ENCODE data around the gene TRIP6. TPM values are rescaled to one million over a fixed set of nuclear protein-coding genes. Genes with fewer than 3 reads are reported as not detected.
A peak's percentile ranks its signal among the peaks of the same experiment; 100 is the strongest.

Gene TRIP6, protein sequence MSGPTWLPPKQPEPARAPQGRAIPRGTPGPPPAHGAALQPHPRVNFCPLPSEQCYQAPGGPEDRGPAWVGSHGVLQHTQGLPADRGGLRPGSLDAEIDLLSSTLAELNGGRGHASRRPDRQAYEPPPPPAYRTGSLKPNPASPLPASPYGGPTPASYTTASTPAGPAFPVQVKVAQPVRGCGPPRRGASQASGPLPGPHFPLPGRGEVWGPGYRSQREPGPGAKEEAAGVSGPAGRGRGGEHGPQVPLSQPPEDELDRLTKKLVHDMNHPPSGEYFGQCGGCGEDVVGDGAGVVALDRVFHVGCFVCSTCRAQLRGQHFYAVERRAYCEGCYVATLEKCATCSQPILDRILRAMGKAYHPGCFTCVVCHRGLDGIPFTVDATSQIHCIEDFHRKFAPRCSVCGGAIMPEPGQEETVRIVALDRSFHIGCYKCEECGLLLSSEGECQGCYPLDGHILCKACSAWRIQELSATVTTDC
- 22.2 TPM for total RNA-seq
- polyA plus RNA-seq = 26.1 TPM
- long read RNA-seq, donor 1, partial matches to known transcripts = 0 of 3 reads
- long read RNA-seq, donor 1, other reads (novel, unspliced or antisense) = 0 of 3 reads
- long read RNA-seq, donor 2 = 0 reads
- long read RNA-seq, donor 3, transcript TRIP6-201 (9 exons, 1,942 nt) = major isoform, 12 of 18 reads
- long read RNA-seq, donor 3, partial matches to known transcripts = 6 of 18 reads
- long read RNA-seq, donor 3, other reads (novel, unspliced or antisense) = 0 of 18 reads
- long read RNA-seq, donor 4, transcript TRIP6-201 (9 exons, 1,942 nt) = major isoform, 6 of 6 reads
- long read RNA-seq, donor 4, partial matches to known transcripts = 0 of 6 reads
- long read RNA-seq, donor 4, other reads (novel, unspliced or antisense) = 0 of 6 reads
- long read RNA-seq, donor 5, transcript TRIP6-201 (9 exons, 1,942 nt) = major isoform, 11 of 17 reads
- long read RNA-seq, donor 5, partial matches to known transcripts = 5 of 17 reads
- long read RNA-seq, donor 5, other reads (novel, unspliced or antisense) = 0 of 17 reads
- long read RNA-seq, donor 6, transcript TRIP6-201 (9 exons, 1,942 nt) = major isoform, 7 of 7 reads
- long read RNA-seq, donor 6, partial matches to known transcripts = 0 of 7 reads
- long read RNA-seq, donor 6, other reads (novel, unspliced or antisense) = 0 of 7 reads
- long read RNA-seq, donor 7, transcript TRIP6-201 (9 exons, 1,942 nt) = major isoform, 6 of 17 reads
- long read RNA-seq, donor 7, partial matches to known transcripts = 10 of 17 reads
- long read RNA-seq, donor 7, other reads (novel, unspliced or antisense) = 0 of 17 reads
- long read RNA-seq, donor 8, partial matches to known transcripts = 0 of 2 reads
- long read RNA-seq, donor 8, other reads (novel, unspliced or antisense) = 0 of 2 reads
- long read RNA-seq, donor 9, partial matches to known transcripts = 5 of 6 reads
- long read RNA-seq, donor 9, other reads (novel, unspliced or antisense) = 0 of 6 reads
- long read RNA-seq, donor 10, transcript TRIP6-201 (9 exons, 1,942 nt) = major isoform, 10 of 10 reads
- long read RNA-seq, donor 10, partial matches to known transcripts = 0 of 10 reads
- long read RNA-seq, donor 10, other reads (novel, unspliced or antisense) = 0 of 10 reads

DNA sequence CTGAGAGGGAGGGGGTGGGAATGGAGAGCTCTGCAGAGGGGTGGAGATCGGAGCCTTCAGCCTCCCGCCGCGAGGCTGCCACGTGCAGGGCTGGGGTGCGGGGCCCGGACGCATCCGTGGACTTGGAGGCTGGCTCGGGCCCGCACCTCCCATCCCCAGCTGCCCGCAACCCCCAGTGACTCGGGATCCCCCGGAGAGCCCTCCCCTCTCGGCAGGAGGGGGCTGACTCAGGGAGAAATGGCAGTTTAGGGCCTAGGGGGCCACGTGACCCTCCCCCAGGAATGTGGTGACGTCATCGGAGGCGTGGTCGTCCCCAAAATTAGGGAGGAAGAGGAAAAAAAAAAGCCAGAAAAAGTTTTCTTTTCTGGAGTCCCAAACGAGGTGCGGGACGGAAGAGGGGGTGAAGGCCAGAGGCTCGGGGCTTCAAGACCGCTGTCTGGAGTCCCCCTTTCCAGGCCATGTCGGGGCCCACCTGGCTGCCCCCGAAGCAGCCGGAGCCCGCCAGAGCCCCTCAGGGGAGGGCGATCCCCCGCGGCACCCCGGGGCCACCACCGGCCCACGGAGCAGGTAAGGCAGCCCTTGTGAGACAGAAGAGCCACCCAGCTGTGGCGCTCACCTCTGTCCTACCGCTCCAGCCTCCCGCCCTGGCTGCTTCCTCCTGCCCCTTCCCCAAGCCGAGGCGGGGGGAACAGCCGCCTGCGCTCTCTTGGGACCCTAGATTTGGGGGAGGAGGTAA lies at the start of gene TRIP6:
TSS of gene TRIP6 (plus strand) at position 348 of the 736 bp plus-strand sequence. CDS start at position 459, 111 bp downstream.
- peak in 5 of 9 donors; percentile 35 to 73 (median 48) for DNase-seq (ENCODE audit: low read depth in 6 of 9, low spot score in 9 of 9)
- peak within 1 kb of the TSS; percentile 68 to 72 for H3K27ac ChIP-seq (ENCODE audit: low read depth in 1 of 2, low read length in 1 of 2)
- no peaks in the 10 kb centered on the region for H3K27me3 ChIP-seq (ENCODE audit: control insufficient read depth in 2 of 2, insufficient read depth in 1 of 2, low read length in 1 of 2)
- 2% methylated on average over 42 of the region's 42 CpGs for WGBS
- peaks cover 20 to 21% of the 10 kb centered on the region in 2 donors for H3K36me3 ChIP-seq (ENCODE audit: control insufficient read depth in 2 of 2, insufficient read depth in 2 of 2, low read length in 1 of 2)
- H3K4me1 ChIP-seq (ENCODE audit: control insufficient read depth in 2 of 2, insufficient read depth in 2 of 2, low read length in 2 of 2) = peaks cover 6 to 26% of the 10 kb centered on the region in 2 donors
- H3K4me3 ChIP-seq (ENCODE audit: low read length in 2 of 2) = peak within 1 kb of the TSS; percentile 49 to 69
- peaks cover 0 to 5% of the 10 kb centered on the region in 2 donors for H3K9me3 ChIP-seq (ENCODE audit: control insufficient read depth in 2 of 2, insufficient read depth in 1 of 2, low read length in 1 of 2)

DNA sequence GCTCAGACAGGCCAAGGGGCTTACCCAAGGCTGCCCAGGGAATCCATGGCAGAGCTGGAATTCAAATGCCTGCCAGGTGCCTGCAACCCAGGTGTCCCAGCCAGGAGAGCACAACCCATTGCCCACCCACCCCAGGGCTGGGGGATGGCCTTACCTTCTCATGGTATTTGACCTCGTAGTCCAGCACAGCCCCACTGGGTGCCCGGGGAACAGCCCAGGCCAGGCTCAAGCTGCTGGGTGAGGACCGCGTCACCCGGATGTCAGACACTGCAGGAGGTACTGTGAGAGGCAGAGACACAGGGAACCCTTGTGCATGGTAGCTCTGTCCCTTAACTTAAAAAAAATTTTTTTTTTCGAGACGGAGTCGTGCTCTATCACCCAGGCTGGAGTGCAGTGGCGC lies 48.8 kb upstream of the TRIP6 start:
- WGBS = 96% methylated on average over 9 of the region's 9 CpGs
- H3K27me3 ChIP-seq (ENCODE audit: control insufficient read depth in 2 of 2, insufficient read depth in 1 of 2, low read length in 1 of 2) = peaks cover 2 to 3% of the 10 kb centered on the region in 2 donors
- no peaks in the 10 kb centered on the region for H3K4me1 ChIP-seq (ENCODE audit: control insufficient read depth in 2 of 2, insufficient read depth in 2 of 2, low read length in 2 of 2)
- H3K36me3 ChIP-seq (ENCODE audit: control insufficient read depth in 2 of 2, insufficient read depth in 2 of 2, low read length in 1 of 2) = no peaks in the 10 kb centered on the region
- no peak overlapping the region for H3K4me3 ChIP-seq (ENCODE audit: low read length in 2 of 2)
- DNase-seq (ENCODE audit: low read depth in 6 of 9, low spot score in 9 of 9) = no peak
- H3K27ac ChIP-seq (ENCODE audit: low read depth in 1 of 2, low read length in 1 of 2) = no peak overlapping the region
- no peaks in the 10 kb centered on the region for H3K9me3 ChIP-seq (ENCODE audit: control insufficient read depth in 2 of 2, insufficient read depth in 1 of 2, low read length in 1 of 2)

DNA sequence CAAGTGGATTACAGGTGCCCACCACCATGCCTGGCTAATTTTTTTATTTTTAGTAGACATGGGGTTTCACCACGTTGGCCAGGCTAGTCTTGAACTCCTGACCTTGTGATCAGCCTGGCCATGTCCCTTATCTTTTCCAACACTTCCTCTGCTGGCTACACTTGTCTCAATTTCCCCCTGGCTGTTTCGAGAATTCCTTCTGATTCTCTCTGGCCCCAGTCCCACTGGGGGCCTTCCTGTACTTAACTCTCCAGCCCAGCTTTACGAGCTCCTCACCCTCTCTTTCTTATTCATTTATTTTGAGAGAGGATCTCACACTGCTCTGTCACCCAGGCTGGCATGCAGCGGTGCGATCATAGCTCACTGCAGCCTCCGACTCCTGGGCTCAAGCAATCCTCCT lies 48.4 kb upstream of the TRIP6 start:
- no peak overlapping the region for H3K4me3 ChIP-seq (ENCODE audit: low read length in 2 of 2)
- no peak for DNase-seq (ENCODE audit: low read depth in 6 of 9, low spot score in 9 of 9)
- peaks cover 2 to 6% of the 10 kb centered on the region in 2 donors for H3K27me3 ChIP-seq (ENCODE audit: control insufficient read depth in 2 of 2, insufficient read depth in 1 of 2, low read length in 1 of 2)
- H3K27ac ChIP-seq (ENCODE audit: low read depth in 1 of 2, low read length in 1 of 2) = no peak overlapping the region
- H3K36me3 ChIP-seq (ENCODE audit: control insufficient read depth in 2 of 2, insufficient read depth in 2 of 2, low read length in 1 of 2) = no peaks in the 10 kb centered on the region
- H3K9me3 ChIP-seq (ENCODE audit: control insufficient read depth in 2 of 2, insufficient read depth in 1 of 2, low read length in 1 of 2) = no peaks in the 10 kb centered on the region
- WGBS = 90% methylated on average over 6 of the region's 6 CpGs
- no peaks in the 10 kb centered on the region for H3K4me1 ChIP-seq (ENCODE audit: control insufficient read depth in 2 of 2, insufficient read depth in 2 of 2, low read length in 2 of 2)

DNA sequence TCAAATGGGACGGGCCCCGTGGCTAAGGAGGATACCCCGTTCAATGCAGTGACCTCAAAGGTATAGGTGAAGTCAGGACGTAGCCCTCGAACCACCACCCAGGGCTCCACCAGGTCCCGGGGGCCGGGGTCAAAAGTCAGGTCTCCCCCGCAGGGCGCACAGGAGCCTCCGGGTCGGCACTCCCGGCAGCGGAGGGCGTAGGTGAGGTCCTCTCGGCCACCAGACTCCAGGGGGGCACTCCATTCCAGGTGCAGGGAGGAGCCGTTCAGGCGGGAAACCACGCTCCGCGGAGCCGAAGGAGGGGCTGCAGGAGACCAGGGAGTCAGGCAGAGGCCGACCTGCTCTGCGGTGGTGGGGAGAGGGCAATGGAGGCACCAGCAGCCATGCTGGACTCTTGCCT lies 47.6 kb upstream of the TRIP6 start:
- H3K36me3 ChIP-seq (ENCODE audit: control insufficient read depth in 2 of 2, insufficient read depth in 2 of 2, low read length in 1 of 2) = no peaks in the 10 kb centered on the region
- H3K27me3 ChIP-seq (ENCODE audit: control insufficient read depth in 2 of 2, insufficient read depth in 1 of 2, low read length in 1 of 2) = peaks cover 3 to 14% of the 10 kb centered on the region in 2 donors
- no peak overlapping the region for H3K27ac ChIP-seq (ENCODE audit: low read depth in 1 of 2, low read length in 1 of 2)
- no peak for DNase-seq (ENCODE audit: low read depth in 6 of 9, low spot score in 9 of 9)
- no peaks in the 10 kb centered on the region for H3K4me1 ChIP-seq (ENCODE audit: control insufficient read depth in 2 of 2, insufficient read depth in 2 of 2, low read length in 2 of 2)
- no peak overlapping the region for H3K4me3 ChIP-seq (ENCODE audit: low read length in 2 of 2)
- no peaks in the 10 kb centered on the region for H3K9me3 ChIP-seq (ENCODE audit: control insufficient read depth in 2 of 2, insufficient read depth in 1 of 2, low read length in 1 of 2)
- 95% methylated on average over 23 of the region's 23 CpGs for WGBS

DNA sequence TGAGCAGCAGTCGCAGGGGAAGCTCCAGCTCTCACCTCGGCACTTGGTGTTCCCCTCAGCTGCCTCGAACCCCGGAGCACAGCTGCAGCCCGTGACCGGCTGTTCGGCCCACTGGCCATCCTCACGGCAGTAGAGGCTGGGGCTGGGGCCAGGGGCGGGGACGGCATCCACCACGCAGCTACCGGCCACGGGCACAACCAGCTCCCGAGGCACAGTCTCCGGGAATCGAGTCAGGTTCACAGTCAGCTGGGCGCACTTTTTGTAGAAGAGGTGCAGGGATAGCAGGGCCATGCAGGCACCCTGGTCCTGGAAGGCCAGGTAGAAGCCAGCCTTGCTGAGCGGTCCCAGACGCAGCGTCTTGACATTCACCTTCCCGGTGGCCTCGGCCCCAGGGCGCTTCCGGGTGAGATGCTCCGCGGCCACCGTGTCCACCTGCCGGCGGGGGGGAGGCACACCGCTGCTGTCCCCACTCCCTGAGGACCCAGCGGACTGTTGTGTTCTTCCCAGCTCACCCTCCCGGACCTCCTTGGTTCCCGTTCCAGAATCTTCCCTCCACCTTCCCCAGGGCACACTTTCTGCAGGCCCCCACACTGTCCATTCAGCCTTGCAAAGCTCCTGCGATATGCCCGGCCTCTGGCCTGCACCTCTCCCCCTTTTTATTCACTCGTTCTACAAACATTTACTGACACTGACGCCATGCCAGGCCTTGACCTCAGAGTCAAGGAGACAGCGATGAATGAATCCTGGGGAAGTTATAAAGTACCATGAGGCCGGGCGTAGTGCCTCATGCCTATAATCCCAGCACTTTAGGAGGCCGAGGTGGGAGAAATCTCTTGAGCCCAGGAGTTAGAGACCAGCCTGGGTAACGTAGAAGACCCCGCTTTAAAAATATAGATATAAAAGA lies 44.7 kb upstream of the TRIP6 start:
- peaks cover 0 to 10% of the 10 kb centered on the region in 2 donors for H3K4me1 ChIP-seq (ENCODE audit: control insufficient read depth in 2 of 2, insufficient read depth in 2 of 2, low read length in 2 of 2)
- H3K27me3 ChIP-seq (ENCODE audit: control insufficient read depth in 2 of 2, insufficient read depth in 1 of 2, low read length in 1 of 2) = peaks cover 32 to 41% of the 10 kb centered on the region in 2 donors
- 97% methylated on average over 43 of the region's 43 CpGs for WGBS
- H3K4me3 ChIP-seq (ENCODE audit: low read length in 2 of 2) = no peak overlapping the region
- H3K9me3 ChIP-seq (ENCODE audit: control insufficient read depth in 2 of 2, insufficient read depth in 1 of 2, low read length in 1 of 2) = no peaks in the 10 kb centered on the region
- DNase-seq (ENCODE audit: low read depth in 6 of 9, low spot score in 9 of 9) = no peak
- no peaks in the 10 kb centered on the region for H3K36me3 ChIP-seq (ENCODE audit: control insufficient read depth in 2 of 2, insufficient read depth in 2 of 2, low read length in 1 of 2)
- no peak overlapping the region for H3K27ac ChIP-seq (ENCODE audit: low read depth in 1 of 2, low read length in 1 of 2)

DNA sequence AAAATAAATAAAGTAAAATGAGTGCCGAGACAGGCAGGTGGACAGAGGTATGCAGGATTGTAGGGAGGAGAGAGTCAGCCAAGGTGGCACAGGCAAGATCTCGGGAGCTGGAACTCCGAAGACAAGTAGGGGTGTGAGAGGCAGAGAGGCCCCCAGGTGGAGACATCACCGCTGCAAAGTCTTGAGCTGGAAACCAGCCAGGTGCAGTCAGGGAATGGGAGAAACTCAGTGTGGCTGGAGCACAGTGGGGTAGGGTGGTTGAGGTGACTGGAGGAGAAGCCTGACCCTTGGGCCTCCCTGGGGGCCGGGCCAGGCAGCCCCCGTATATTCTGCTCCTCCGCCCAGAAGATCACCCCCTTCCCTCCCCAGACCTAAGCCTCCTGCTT lies 44.1 kb upstream of the TRIP6 start:
- H3K9me3 ChIP-seq (ENCODE audit: control insufficient read depth in 2 of 2, insufficient read depth in 1 of 2, low read length in 1 of 2) = peaks cover 0 to 4% of the 10 kb centered on the region in 2 donors
- no peak overlapping the region for H3K27ac ChIP-seq (ENCODE audit: low read depth in 1 of 2, low read length in 1 of 2)
- no peak for DNase-seq (ENCODE audit: low read depth in 6 of 9, low spot score in 9 of 9)
- 90% methylated on average over 7 of the region's 7 CpGs for WGBS
- H3K4me1 ChIP-seq (ENCODE audit: control insufficient read depth in 2 of 2, insufficient read depth in 2 of 2, low read length in 2 of 2) = peaks cover 0 to 17% of the 10 kb centered on the region in 2 donors
- peaks cover 38 to 48% of the 10 kb centered on the region in 2 donors for H3K27me3 ChIP-seq (ENCODE audit: control insufficient read depth in 2 of 2, insufficient read depth in 1 of 2, low read length in 1 of 2)
- no peaks in the 10 kb centered on the region for H3K36me3 ChIP-seq (ENCODE audit: control insufficient read depth in 2 of 2, insufficient read depth in 2 of 2, low read length in 1 of 2)
- H3K4me3 ChIP-seq (ENCODE audit: low read length in 2 of 2) = no peak overlapping the region

DNA sequence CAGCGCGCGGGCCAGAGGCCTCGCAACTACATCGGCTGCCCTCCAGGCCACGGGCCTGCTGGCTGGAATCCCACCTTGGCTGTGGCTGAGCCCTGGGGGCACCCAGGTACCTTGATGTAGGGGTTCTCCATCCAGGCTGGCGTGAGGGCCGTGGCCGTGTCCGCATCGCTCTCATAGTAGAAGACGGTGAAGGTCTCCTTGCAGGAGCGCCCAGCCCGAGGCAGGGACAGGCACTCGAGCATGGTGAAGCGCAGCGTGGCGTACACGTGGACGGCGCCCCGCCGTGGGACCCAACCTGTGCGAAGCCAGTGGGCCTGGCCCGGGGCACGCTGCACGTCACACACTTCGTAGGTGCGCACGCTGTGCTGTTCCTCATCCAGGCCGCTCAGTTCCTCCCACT lies 43.7 kb upstream of the TRIP6 start:
- Histone ChIP-seq H3K9me3 (ENCODE audit: control insufficient read depth in 2 of 2, insufficient read depth in 1 of 2, low read length in 1 of 2) (peaks cover 0 to 5% of the 10 kb centered on the region in 2 donors), H3K27me3 (ENCODE audit: control insufficient read depth in 2 of 2, insufficient read depth in 1 of 2, low read length in 1 of 2) (peaks cover 42 to 52% of the 10 kb centered on the region in 2 donors), H3K27ac (ENCODE audit: low read depth in 1 of 2, low read length in 1 of 2) (no peak overlapping the region), H3K4me3 (ENCODE audit: low read length in 2 of 2) (no peak overlapping the region), H3K4me1 (ENCODE audit: control insufficient read depth in 2 of 2, insufficient read depth in 2 of 2, low read length in 2 of 2) (peaks cover 0 to 19% of the 10 kb centered on the region in 2 donors), H3K36me3 (ENCODE audit: control insufficient read depth in 2 of 2, insufficient read depth in 2 of 2, low read length in 1 of 2) (no peaks in the 10 kb centered on the region)
- no peak for DNase-seq (ENCODE audit: low read depth in 6 of 9, low spot score in 9 of 9)
- 98% methylated on average over 31 of the region's 31 CpGs for WGBS

Measured in thymus (tissue), 14 donors.